ENCODE data around the gene CORO7.
"Not testable (repeated sequence)": the region's sequence is repeated elsewhere in the genome, so short reads cannot be mapped to it uniquely, and the experiment has no call there.

The CORO7 gene

DNA sequence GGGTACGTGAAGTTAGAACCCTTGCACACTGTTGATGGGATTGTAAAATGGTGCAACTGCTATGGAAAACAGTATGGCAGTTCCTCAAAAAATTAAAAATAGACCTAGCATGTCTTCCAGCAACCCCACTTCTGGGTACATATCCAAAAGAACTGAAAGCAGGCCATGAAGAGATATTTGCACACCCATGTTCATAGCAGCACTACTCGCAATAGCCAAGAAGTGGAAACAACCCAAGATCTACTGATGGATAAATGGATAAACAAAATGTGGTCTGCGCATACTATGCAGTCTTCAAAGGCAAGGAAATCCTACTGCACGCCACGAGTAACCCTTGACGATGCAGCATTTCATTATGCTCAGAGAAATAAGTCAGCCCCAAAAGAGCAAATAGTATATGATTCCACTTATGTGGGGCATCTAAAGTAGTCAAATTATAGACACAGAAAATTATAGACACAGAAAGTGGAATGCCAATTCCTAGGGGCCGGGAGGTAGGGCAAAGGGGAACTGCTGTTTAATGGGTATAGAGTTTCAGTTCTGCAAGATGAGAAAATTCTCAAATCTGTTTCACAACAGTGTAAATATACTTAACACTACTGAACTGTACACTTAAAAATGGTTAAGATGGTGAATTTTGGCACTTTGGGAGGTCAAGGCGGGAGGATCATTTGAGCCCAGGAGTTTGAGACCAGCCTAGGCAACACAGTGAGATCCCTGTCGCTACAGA is 17.2 kb downstream of the CORO7 start:
- DNase-seq: no peak

DNA sequence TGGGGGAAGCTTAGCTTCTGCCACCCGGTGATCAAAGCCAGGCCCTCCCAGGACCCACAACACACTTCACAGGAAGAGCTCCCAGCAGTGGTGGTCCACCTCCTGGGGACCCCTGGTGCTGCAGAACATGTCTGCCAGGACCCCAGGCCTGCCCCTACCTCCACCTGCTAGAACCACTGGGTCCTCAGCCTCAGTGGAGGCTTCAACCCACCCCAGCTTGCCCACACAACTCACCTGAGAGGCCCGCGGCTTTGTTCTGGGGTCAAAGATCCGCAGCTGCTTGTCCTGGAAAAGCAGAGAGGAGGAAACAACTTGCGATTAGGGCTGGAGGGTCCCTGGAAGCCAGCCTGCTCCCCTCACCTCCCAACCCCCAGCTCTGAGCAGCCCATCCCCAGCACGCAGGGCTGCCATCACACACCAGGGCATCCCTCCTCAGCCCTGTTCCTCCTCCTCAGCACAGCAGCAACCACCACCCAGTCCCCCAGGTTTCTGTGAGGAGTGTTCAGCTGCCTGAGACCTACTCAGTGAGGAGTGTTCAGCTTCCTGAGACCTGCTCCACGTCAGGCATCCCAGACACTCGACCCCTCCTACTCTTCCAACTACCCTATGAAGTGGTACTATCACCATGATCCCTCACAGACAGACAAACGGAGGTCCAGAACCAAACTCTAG is 21.2 kb downstream of the CORO7 start:
- no peak for DNase-seq

DNA sequence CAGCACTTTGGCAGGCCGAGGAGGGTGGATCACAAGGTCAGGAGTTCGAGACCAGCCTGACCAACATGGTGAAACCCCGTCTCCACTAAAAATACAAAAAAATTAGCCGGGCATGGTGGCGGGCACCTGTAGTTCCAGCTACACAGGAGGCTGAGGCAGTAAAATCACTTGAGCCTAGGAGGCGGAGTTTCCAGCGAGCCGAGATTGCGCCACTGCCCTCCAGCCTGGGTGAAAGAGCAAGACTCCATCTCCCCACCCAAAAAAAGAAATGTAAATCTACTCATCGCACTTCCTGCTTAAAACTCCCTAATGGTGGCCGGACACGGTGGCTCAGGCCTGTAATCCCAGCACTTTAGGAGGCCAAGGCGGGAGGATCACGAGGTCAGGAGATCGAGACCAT is 22.5 kb downstream of the CORO7 start:
- DNase-seq: not testable (repeated sequence)

- DNase-seq: no peak
These were observed 23.2 kb downstream of the CORO7 start for GRCh38 chr16:4393240-4393600.

DNA sequence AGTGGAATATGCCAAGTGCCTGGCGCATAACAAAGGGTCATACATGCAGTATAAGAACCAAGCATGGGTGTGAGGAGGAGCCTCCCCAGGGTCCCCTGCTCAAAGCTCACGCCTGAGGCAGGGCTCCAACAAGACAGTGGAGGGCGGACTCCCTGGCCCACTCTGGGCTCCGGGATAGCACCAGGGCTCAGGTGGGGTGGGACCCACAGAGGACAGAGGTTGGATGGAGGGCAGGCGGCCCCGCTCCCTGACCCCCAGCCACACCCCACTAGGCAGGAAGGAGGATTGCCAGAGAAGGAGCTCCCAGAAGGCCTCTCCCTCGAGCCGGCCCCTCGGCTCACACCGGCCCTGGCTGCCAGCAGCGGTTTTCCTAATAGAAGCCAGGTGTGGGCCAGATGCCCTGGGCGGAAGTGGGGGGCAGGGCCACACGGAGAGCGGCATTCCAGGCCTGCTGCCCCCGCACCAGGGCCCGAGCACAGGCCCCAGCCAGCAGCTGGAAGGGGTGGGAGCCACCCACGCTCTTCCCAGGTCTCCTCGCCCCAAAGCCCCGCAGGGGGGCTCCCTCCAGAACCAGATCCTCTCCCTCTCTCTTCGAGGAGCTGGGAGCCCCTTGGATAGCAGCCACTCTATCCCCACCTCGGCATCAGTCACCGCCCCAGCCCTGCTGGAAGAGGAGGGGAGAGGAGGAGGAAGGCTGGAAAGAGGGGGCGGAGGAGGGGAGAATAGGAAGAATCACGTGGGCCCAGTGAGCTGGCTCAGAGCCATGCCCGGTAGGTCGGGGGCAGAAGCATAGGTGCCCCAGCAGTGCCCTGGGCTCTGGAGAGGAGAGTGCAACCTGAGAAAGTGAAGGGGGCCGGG is 23.8 kb downstream of the CORO7 start:
- DNase-seq: no peak

- no peak for DNase-seq
These were observed 24.6 kb downstream of the CORO7 start for GRCh38 chr16:4391631-4392381.

DNA sequence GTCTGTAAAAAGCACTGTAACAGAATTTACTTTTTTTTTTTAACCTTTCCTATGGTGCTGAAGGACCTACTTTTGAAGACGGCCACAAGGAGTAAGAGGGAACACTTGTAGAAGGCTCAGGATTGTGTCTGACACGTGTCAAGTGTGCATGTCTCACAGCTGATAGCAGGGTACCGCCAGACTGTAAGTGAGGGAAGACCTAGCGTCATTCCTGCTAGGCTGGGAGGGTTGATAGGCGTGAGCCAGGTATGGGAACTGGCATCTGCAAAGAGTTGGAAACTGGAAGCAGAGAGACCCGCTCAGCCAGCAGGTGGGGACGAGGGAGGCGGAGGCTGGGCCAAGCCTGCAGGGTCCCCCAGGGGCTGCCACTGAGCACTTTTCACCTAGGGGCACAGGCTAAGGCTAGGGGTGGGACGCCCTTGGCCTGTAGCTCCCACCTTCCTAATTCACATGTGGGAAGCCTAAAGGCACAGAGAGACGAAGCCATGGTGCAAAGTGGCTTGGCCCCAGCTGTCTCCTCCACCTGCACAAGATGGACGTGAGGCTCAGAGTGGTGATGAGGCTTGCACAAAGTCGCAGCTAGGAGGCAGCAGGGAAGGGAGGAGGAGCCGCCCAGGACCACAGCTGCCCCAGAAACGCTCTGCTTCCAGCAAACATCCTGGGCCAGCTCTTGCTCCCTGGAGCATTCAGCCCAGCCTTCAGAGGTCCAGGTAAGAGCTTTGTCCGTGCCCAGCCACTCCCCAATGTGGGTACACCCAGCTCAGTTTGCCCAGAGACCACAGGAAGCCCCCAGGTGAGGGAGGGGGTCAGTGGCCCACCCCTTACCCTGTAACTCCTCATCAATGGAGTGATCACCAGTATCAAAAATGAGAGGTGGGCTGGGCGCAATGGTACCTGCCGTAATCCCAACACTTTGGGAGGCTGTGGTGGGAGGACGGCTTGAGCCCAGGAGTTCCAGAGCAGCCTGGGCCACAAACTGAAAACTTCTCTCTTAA is 25.8 kb downstream of the CORO7 start:
- no peak for DNase-seq

GRCh38 chr16:4389051-4389955 is 27.1 kb downstream of the CORO7 start:
- DNase-seq: no peak

DNA sequence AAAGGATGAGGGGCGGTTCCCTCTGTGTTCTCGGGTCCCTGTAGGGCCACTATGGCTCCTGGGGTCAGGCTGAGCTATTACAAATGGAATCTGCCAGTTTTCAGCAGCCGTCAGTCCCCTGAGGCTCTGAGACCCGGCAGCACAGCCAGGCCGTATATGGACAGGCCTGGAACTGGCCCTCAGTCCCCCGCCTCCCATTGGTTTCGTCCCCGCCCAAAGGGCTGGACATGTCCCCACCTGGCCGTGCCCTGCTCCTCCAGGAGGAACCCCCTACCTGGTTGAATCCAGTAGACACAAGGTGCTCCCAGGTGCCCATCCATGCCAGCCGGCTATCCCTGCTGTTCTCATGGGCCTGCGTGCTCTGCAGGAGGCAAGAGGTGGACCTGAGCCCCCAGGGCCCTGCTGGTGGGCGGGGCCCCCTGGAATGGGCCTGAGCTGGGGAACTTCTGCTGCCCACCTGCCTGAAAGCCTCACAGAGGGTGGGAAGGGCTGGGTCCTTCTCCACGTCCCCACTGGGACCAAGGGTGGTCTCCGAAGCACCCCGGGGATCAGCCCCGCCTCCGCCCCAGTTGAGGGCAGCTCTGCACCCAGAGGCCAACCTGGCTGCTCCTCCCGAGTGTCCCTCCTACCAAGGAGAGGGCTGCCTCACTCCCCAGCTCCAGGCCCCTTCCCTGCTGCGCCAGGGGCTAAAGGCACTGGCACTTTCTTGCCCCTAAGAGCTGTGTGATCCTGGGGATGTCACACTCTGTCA is 27.9 kb downstream of the CORO7 start:
- no peak for DNase-seq

DNA sequence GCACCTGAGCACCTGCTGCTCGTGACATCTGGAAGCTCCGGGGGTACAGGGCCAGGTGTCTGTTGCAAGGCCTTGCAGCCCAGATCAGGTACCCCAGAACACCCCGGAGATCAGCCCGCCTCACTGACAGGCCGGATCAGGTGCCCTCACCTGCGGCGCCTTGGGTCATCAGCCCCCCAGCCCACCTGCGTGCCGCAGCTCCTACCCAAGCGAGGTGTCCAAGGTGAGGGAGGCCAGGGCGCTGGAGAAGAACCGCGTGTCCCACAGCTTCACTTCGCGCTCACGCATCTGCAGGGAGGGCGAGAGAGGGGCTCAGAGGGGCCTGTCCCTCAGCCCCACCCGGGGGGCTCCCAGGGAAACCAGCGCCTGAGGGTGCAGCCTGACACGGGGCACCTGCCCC is 28.6 kb downstream of the CORO7 start:
- DNase-seq: no peak

DNA sequence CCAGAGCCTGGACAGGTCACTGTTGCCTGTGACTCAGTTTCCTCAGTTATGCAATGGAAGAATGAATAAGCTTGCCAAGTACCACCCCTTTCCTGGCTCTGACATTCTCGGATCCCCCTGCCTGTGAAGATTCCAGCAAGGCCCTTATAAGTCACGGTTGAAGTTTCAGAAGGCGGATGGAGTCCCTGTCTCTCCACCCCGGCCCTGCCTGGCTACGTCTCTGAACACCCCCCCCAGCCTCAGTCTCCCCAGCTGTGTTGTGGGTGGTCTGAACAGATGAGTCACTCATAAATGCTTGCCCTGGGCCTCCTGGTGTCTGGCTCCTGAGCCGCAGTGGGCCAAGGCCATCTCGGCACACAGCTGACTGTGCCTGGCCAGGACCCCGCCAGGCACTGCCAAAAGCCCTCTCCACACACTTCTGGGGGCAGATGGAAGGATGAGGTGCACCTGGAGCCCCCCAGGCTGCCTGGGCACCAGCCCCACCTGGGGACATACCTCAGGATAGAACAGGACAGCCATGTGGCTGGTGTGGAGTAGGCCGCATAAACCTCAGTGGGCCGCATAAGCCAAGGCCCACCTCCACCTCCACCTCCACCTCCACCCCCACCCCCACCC is 29.3 kb downstream of the CORO7 start:
- no peak for DNase-seq

- no peak for DNase-seq
These were observed 30.0 kb downstream of the CORO7 start for GRCh38 chr16:4386451-4386805.

GRCh38 chr16:4385789-4386450 is 30.5 kb downstream of the CORO7 start:
- DNase-seq: no peak

DNA sequence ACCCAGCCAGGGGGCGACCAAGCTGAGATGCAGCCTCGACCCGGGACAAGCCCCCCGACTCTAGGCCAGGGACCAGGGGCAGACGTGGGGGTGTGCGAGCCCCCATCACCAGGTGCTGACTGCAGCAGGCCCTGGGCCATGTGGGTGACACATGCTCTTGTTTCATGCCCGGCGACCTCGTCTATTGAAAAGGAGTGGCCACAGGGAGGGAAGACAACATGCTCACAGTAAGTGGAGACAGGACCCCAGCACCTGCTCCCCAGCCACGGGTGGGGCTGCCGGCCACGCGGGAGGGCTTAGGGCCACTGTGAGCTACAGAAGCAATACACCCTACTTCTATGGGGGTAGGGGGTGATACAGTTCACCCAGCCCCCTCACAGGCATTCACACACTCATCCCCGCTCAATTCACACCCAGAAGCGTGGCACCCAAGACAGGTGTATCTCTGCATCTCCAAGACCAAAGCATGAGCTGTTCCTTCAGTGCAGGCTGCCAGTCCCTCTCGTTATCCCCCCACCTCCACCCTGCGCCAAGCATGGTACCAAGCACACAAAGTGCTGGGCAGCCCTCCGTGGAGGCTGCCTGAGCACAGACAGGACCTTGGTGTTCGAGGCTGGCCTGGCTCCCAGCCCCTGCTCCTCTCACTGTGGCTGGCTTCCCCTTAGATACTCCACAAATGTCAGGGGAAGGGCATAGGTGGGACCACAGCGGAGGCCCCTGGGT is 31.2 kb downstream of the CORO7 start:
- DNase-seq: no peak

DNA sequence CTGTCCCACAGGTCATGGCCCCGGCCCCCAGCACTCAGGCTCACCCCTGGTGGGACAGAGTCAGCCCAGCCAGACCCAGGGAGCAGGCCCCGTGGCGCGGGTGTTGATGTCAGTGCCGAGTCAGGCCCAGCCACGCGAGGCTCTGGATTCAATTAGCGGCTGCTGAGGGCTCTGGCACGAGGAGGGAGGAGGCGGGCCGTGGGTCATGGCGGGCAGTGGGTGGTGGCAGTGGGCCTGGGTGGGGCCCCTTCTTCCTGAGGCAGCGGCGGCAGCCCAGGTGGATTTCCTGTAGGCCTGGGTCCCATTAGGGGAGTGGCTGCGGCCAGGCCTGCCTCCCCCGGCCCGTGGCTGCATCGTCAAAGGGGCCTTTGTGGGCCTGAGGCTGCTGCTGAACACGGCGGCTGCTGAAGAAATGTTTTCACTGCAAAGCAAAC is 31.9 kb downstream of the CORO7 start:
- DNase-seq: no peak

- DNase-seq: no peak
These were observed 32.6 kb downstream of the CORO7 start for GRCh38 chr16:4383591-4384444.

- no peak for DNase-seq
These were observed 33.5 kb downstream of the CORO7 start for GRCh38 chr16:4382795-4383357.
